H9 (cell line): ENCODE results near the gene MKRN3. TPM values are rescaled to one million over a fixed set of nuclear protein-coding genes. Genes with fewer than 3 reads are reported as not detected.

Source experiments
- DNase-seq: peaks from one replicate; pipeline ENCODE4 v3.0.0-alpha.2; 2017
- H2AFZ ChIP-seq: one replicate; pipeline ENCODE4 v1.6.1; 2013; ENCODE audit warnings: mild to moderate bottlenecking, low read length, control low read depth, moderate library complexity
- H2AK5ac ChIP-seq: 2 replicates; pipeline ENCODE4 v1.6.1; 2013; ENCODE audit warnings: low read length, control low read depth, mixed read lengths; ENCODE audit not compliant: insufficient read length
- H2BK120ac ChIP-seq: one replicate; pipeline ENCODE4 v1.6.1; 2013; ENCODE audit warnings: low read depth, mild to moderate bottlenecking, low read length, control low read depth, inconsistent platforms; ENCODE audit not compliant: poor library complexity, severe bottlenecking
- H2BK12ac ChIP-seq: 2 replicates; pipeline ENCODE4 v1.6.1; 2013; ENCODE audit warnings: low read length, control low read depth, mixed read lengths, low read depth; ENCODE audit not compliant: insufficient read length
- H2BK15ac ChIP-seq: 2 replicates; pipeline ENCODE4 v1.6.1; 2013; ENCODE audit warnings: low read depth, low read length, control low read depth
- H2BK20ac ChIP-seq: one replicate; pipeline ENCODE4 v1.6.1; 2013; ENCODE audit warnings: low read depth, mild to moderate bottlenecking, low read length, control low read depth, inconsistent platforms; ENCODE audit not compliant: poor library complexity, severe bottlenecking
- H2BK5ac ChIP-seq: 2 replicates; pipeline ENCODE4 v1.6.1; 2013; ENCODE audit warnings: low read length, control low read depth, mixed read lengths; ENCODE audit not compliant: insufficient read length
- H3K14ac ChIP-seq: 2 replicates; pipeline ENCODE4 v1.6.1; 2013; ENCODE audit warnings: low read length, control low read depth; ENCODE audit not compliant: insufficient read depth
- H3K18ac ChIP-seq: 2 replicates; pipeline ENCODE4 v1.6.1; 2013; ENCODE audit warnings: low read depth, mild to moderate bottlenecking, mixed read lengths, low read length, control low read depth; ENCODE audit not compliant: insufficient read length
- H3K23ac ChIP-seq: 2 replicates; pipeline ENCODE4 v1.6.1; 2013; ENCODE audit warnings: low read length, control low read depth, mixed read lengths, low read depth; ENCODE audit not compliant: insufficient read length
- H3K23me2 ChIP-seq: 2 replicates; pipeline ENCODE4 v1.6.1; 2013; ENCODE audit warnings: low read depth, mild to moderate bottlenecking, mixed read lengths, low read length, control low read depth; ENCODE audit not compliant: insufficient read length, poor library complexity, severe bottlenecking
- H3K27ac ChIP-seq: 2 replicates; pipeline ENCODE4 v1.5.1; 2013; ENCODE audit warnings: low read length, control low read depth, mixed read lengths, low read depth; ENCODE audit not compliant: insufficient read length
- H3K27me3 ChIP-seq: 2 replicates; pipeline ENCODE4 v1.6.1; 2013; ENCODE audit warnings: low read length, control low read depth, inconsistent platforms; ENCODE audit not compliant: insufficient read depth
- H3K4ac ChIP-seq: 2 replicates; pipeline ENCODE4 v1.6.1; 2013; ENCODE audit warnings: low read depth, mild to moderate bottlenecking, control low read depth, inconsistent platforms, low read length, moderate library complexity
- H3K4me1 ChIP-seq: 2 replicates; pipeline ENCODE4 v1.6.1; 2013; ENCODE audit warnings: low read length, control low read depth, inconsistent platforms; ENCODE audit not compliant: insufficient read depth
- H3K4me2 ChIP-seq: 2 replicates; pipeline ENCODE4 v1.6.1; 2013; ENCODE audit warnings: low read length, control low read depth, mixed read lengths; ENCODE audit not compliant: insufficient read length, insufficient read depth
- H3K56ac ChIP-seq: 2 replicates; pipeline ENCODE4 v1.6.1; 2013; ENCODE audit warnings: low read depth, mild to moderate bottlenecking, mixed read lengths, low read length, control low read depth; ENCODE audit not compliant: insufficient read length
- H3K79me1 ChIP-seq: 2 replicates; pipeline ENCODE4 v1.6.1; 2013; ENCODE audit warnings: low read depth, mild to moderate bottlenecking, moderate library complexity, low read length, control low read depth, inconsistent platforms; ENCODE audit not compliant: insufficient read depth, poor library complexity, severe bottlenecking
- H3K79me2 ChIP-seq: 2 replicates; pipeline ENCODE4 v1.6.1; 2013; ENCODE audit warnings: low read length, control low read depth, inconsistent platforms; ENCODE audit not compliant: insufficient read depth
- H3K9ac ChIP-seq: 2 replicates; pipeline ENCODE4 v1.6.1; 2013; ENCODE audit warnings: low read length, control low read depth, mixed read lengths; ENCODE audit not compliant: insufficient read length; ENCODE audit errors: extremely low read depth
- H3K9me3 ChIP-seq: one replicate; pipeline ENCODE4 v1.6.1; 2013; ENCODE audit warnings: low read depth, low read length, inconsistent platforms; ENCODE audit not compliant: control insufficient read depth
- H3T11ph ChIP-seq: one replicate; pipeline ENCODE4 v1.6.1; 2013; ENCODE audit warnings: mild to moderate bottlenecking, low read length, control low read depth, inconsistent platforms
- H4K20me1 ChIP-seq: one replicate; pipeline ENCODE4 v1.6.1; 2013; ENCODE audit not compliant: control insufficient read depth, insufficient read length, insufficient read depth
- H4K5ac ChIP-seq: 2 replicates; pipeline ENCODE4 v1.6.1; 2013; ENCODE audit warnings: low read depth, mild to moderate bottlenecking, mixed read lengths, low read length, control low read depth; ENCODE audit not compliant: insufficient read length
- H4K8ac ChIP-seq: replicated peaks from 2 replicates; pipeline ENCODE4 v1.6.1; 2013; ENCODE audit warnings: low read length, control low read depth, mixed read lengths, low read depth; ENCODE audit not compliant: insufficient read length
- H4K91ac ChIP-seq: 2 replicates; pipeline ENCODE4 v1.6.1; 2013; ENCODE audit warnings: low read depth, mild to moderate bottlenecking, moderate library complexity, mixed read lengths, low read length, control low read depth; ENCODE audit not compliant: insufficient read length
- H3K27ac Mint-ChIP-seq, 3 experiments: 2 replicates in 2 of 3; 3 replicates in 1 of 3; pipeline ENCODE4 v1.8.0; 2020 to 2021; ENCODE audit warnings: mixed read lengths in 3 of 3, mild to moderate bottlenecking in 1 of 3, moderate library complexity in 1 of 3
- H3K27me3 Mint-ChIP-seq: 2 replicates; pipeline ENCODE4 v1.8.0; 2021; ENCODE audit warnings: low read depth, mild to moderate bottlenecking, moderate library complexity, mixed read lengths
- H3K36me3 Mint-ChIP-seq, 3 experiments: 2 replicates in 2 of 3; 3 replicates in 1 of 3; pipeline ENCODE4 v1.8.0; 2020 to 2021; ENCODE audit warnings: low read depth in 3 of 3, mixed read lengths in 3 of 3; ENCODE audit not compliant: insufficient read depth in 1 of 3
- H3K4me1 Mint-ChIP-seq, 2 experiments: 2 replicates each; pipeline ENCODE4 v1.8.0; 2020; ENCODE audit warnings: mixed read lengths in 2 of 2
- H3K4me3 Mint-ChIP-seq, 2 experiments: 2 replicates in 1 of 2; 3 replicates in 1 of 2; pipeline ENCODE4 v1.8.0; 2020 to 2021; ENCODE audit warnings: mild to moderate bottlenecking in 2 of 2, mixed read lengths in 2 of 2, moderate library complexity in 1 of 2
- H3K9me3 Mint-ChIP-seq, 2 experiments: 2 replicates in 1 of 2; 3 replicates in 1 of 2; pipeline ENCODE4 v1.8.0; 2020; ENCODE audit warnings: mild to moderate bottlenecking in 2 of 2, mixed read lengths in 2 of 2, moderate library complexity in 1 of 2
- WGBS: extraction: QIAGEN DNeasy Blood & Tissue Kit; methylation state at CpG from one replicate; pipeline ENCODE4 v1.1.7; 2013; ENCODE audit warnings: missing lambda C conversion rate, low lambda C conversion rate, mixed read lengths; ENCODE audit not compliant: insufficient read length; ENCODE audit errors: extremely low coverage; 5-methylcytosine and 5-hydroxymethylcytosine counted together
- long read RNA-seq: library from polyadenylated mRNA; unstranded; transcript quantifications from one replicate; pipeline ENCODE4 v2.0.0, GENCODE V29; 2020
- total RNA-seq: library from RNA; stranded (reverse); gene quantifications from 2 replicates; pipeline ENCODE4 v1.2.1, GENCODE V29; 2021
- TF ChIP-seq, protein P1 (sequence below): fragments of 200-600 bp; sonication (generic); conservative IDR thresholded peaks from 3 replicates; pipeline ENCODE4 v1.8.0; 2021; ENCODE audit warnings: antibody characterized with exemption, mild to moderate bottlenecking

Gene MKRN3
- not detected in 2 replicates for total RNA-seq
- long read RNA-seq, result 0 reads

DNA sequence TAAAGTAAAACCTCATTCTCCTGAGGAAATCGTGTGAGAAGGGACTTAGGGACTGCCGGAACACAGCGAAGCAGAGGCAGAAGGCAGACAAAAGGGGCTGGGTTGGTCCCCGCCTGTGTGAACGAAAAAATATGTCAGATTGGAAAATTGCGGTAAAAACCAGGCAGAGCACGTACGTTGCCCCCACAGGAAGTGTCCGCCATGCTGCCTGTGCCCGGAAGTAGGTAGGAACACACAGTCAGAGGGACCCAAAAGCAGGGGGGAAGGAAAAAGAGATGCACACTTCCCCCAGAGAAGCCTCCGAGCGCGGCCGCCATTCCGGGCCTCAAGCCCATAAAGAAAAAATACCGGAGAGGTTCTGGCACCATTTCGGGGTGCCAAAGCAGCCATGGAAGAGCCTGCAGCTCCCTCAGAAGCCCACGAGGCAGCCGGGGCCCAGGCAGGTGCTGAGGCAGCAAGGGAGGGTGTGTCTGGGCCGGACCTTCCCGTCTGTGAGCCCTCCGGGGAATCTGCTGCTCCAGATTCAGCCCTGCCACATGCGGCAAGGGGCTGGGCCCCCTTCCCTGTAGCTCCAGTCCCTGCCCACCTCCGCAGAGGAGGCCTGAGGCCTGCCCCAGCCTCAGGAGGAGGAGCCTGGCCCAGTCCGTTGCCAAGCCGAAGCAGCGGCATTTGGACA lies at the start of gene MKRN3:
TSS of gene MKRN3 (plus strand) at position 280 of the 676 bp plus-strand sequence. CDS start at position 389, 109 bp downstream.
- H3K4me2 ChIP-seq, result no peak within 1 kb of the TSS

More for the DNA sequence above, at the start of gene MKRN3:
- H3K4me1 Mint-ChIP-seq, result no peaks in the 10 kb centered on the region; a peak in 1 of 4 replicates
- DNase-seq, result no peak
- Histone ChIP-seq H3K56ac (no peak within 1 kb of the TSS), H2BK5ac (no peak within 1 kb of the TSS), H2AK5ac (no peak within 1 kb of the TSS), H2BK120ac (no peak within 1 kb of the TSS), H3K23me2 (no peaks in the 10 kb centered on the region), H3K9me3 (peaks cover 52% of the 10 kb centered on the region), H2BK15ac (no peak within 1 kb of the TSS), H4K91ac (no peak within 1 kb of the TSS), H2BK20ac (no peak within 1 kb of the TSS), H3K9ac (no peak within 1 kb of the TSS), H3K4ac (no peak within 1 kb of the TSS), H2BK12ac (no peak within 1 kb of the TSS), H4K5ac (no peak within 1 kb of the TSS), H3T11ph (no peak within 1 kb of the TSS), H3K18ac (no peak within 1 kb of the TSS), H4K8ac (no peak within 1 kb of the TSS), H3K27ac (no peak within 1 kb of the TSS), H3K79me2 (no peaks in the 10 kb centered on the region), H2AFZ (no peak within 1 kb of the TSS), H3K27me3 (no peaks in the 10 kb centered on the region), H3K23ac (no peak within 1 kb of the TSS), H3K4me1 (no peaks in the 10 kb centered on the region), H4K20me1 (no peaks in the 10 kb centered on the region), H3K79me1 (no peaks in the 10 kb centered on the region), H3K14ac (no peak within 1 kb of the TSS)
- no peak within 1 kb of the TSS for H3K27ac Mint-ChIP-seq
- H3K27me3 Mint-ChIP-seq, result no peaks in the 10 kb centered on the region
- WGBS, result no CpG with 5 or more reads among the region's 27 CpGs
- TF ChIP-seq, protein P1, sequence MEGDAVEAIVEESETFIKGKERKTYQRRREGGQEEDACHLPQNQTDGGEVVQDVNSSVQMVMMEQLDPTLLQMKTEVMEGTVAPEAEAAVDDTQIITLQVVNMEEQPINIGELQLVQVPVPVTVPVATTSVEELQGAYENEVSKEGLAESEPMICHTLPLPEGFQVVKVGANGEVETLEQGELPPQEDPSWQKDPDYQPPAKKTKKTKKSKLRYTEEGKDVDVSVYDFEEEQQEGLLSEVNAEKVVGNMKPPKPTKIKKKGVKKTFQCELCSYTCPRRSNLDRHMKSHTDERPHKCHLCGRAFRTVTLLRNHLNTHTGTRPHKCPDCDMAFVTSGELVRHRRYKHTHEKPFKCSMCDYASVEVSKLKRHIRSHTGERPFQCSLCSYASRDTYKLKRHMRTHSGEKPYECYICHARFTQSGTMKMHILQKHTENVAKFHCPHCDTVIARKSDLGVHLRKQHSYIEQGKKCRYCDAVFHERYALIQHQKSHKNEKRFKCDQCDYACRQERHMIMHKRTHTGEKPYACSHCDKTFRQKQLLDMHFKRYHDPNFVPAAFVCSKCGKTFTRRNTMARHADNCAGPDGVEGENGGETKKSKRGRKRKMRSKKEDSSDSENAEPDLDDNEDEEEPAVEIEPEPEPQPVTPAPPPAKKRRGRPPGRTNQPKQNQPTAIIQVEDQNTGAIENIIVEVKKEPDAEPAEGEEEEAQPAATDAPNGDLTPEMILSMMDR, result no peak
- H3K36me3 Mint-ChIP-seq, result peaks cover 11 to 15% (median 15%) of the 10 kb centered on the region in 3 experiments
- H3K9me3 Mint-ChIP-seq, result peaks cover 59 to 67% of the 10 kb centered on the region in 2 experiments
- peak within 1 kb of the TSS in 1 of 2 experiments; percentile 21; a peak in 1 of 5 replicates for H3K4me3 Mint-ChIP-seq
